SJCRH30 (cell line): ENCODE measurements around the gene AGAP1. TPM values are rescaled to one million over a fixed set of nuclear protein-coding genes. Genes with fewer than 3 reads are reported as not detected.
A peak's percentile ranks its signal among the peaks of the same experiment; 100 is the strongest.

ENCODE experiments used
- DNase-seq, 2 experiments: peaks; one replicate each; pipeline ENCODE4 v3.0.0-alpha.2; 2015 to 2020
- H3K27ac ChIP-seq: fragments of 250-450 bp; sonication (Bioruptor Pico); 2 replicates; pipeline ENCODE4 v1.5.1; 2020; ENCODE audit warnings: mild to moderate bottlenecking, moderate library complexity
- H3K27me3 ChIP-seq: fragments of 250-450 bp; sonication (Bioruptor Pico); 2 replicates; pipeline ENCODE4 v1.5.1; 2020; ENCODE audit warnings: mild to moderate bottlenecking, moderate library complexity
- H3K36me3 ChIP-seq: fragments of 250-450 bp; sonication (Bioruptor Pico); 2 replicates; pipeline ENCODE4 v1.5.1; 2020; ENCODE audit warnings: mild to moderate bottlenecking, moderate library complexity
- H3K4me1 ChIP-seq: fragments of 250-450 bp; sonication (Bioruptor Pico); 2 replicates; pipeline ENCODE4 v1.5.1; 2020; ENCODE audit warnings: mild to moderate bottlenecking, moderate library complexity
- H3K4me3 ChIP-seq: fragments of 250-450 bp; sonication (Bioruptor Pico); 2 replicates; pipeline ENCODE4 v1.5.1; 2020; ENCODE audit warnings: mild to moderate bottlenecking, moderate library complexity
- H3K9me3 ChIP-seq: fragments of 250-450 bp; sonication (Bioruptor Pico); replicated peaks from 2 replicates; pipeline ENCODE4 v1.5.1; 2020; ENCODE audit warnings: mild to moderate bottlenecking, moderate library complexity
- total RNA-seq: library from RNA; depleted of rRNA; stranded (reverse); fragments of >200 nt; shearing (Covaris generic); gene quantifications from 2 replicates; pipeline ENCODE4 v1.2.3, GENCODE V29; 2014

Gene AGAP1
- total RNA-seq, 1 experiment from 2014 or later, result 27.8 TPM

DNA sequence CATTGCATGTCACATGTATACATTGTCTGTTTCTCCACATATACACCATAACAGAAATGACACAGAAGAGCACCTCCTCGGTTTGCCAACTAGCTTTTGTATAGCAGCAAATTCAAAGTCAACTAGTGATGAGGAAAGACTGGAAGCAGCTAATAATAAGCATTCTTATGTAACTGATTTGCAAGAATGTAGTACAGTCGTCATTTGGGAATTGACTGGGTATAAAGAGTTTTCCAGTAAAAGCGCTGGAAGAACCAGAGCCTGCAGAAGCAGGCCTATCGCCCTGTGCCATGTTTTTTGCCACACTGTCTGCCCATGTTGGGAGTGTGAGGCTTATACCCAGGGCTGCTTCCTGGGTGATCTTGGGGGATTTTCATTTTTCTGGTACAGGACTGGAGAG lies 363.8 kb downstream of the AGAP1 start:
- Histone ChIP-seq H3K36me3 (peaks cover 1% of the 10 kb centered on the region; the same call in 1 of the 2 replicates), H3K4me1 (no peaks in the 10 kb centered on the region), H3K9me3 (no peaks in the 10 kb centered on the region), H3K27ac (no peak overlapping the region), H3K27me3 (no peaks in the 10 kb centered on the region), H3K4me3 (no peak overlapping the region)
- no peak for DNase-seq

GRCh38 chr2:235858881-235859280 lies 365.0 kb downstream of the AGAP1 start:
- no peak overlapping the region for H3K4me3 ChIP-seq
- H3K27me3 ChIP-seq, result no peaks in the 10 kb centered on the region
- no peaks in the 10 kb centered on the region for H3K9me3 ChIP-seq
- no peaks in the 10 kb centered on the region for H3K4me1 ChIP-seq
- H3K27ac ChIP-seq, result no peak overlapping the region
- DNase-seq, result no peak
- H3K36me3 ChIP-seq, result peaks cover 4% of the 10 kb centered on the region; the same call in 1 of the 2 replicates

DNA sequence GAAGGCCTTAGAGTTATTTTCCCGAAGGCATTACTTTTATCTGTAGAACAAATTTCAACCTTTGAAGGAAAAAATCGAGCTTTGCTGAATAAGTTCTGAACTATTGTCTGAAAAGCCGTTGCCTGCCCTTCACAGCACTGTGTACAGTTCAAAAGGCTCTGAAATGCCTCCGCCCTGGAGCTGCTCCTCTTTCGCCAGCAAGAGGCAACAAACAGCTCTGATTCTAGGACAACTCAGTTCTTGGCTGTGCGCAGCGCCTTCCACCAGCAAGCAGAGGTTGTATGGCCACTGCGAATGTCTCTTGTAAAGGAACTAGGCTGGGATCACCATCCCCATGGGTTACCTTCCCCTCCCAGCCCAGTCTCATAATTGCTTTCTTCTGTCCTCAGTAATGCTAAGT lies 365.8 kb downstream of the AGAP1 start:
- DNase-seq, result no peak
- no peak overlapping the region for H3K27ac ChIP-seq

GRCh38 chr2:235860111-235860510 lies 366.3 kb downstream of the AGAP1 start:
- no peaks in the 10 kb centered on the region for H3K9me3 ChIP-seq
- H3K36me3 ChIP-seq, result peaks cover 4% of the 10 kb centered on the region; the same call in 1 of the 2 replicates
- no peak for DNase-seq
- no peaks in the 10 kb centered on the region for H3K27me3 ChIP-seq
- H3K27ac ChIP-seq, result no peak overlapping the region
- H3K4me3 ChIP-seq, result no peak overlapping the region
- H3K4me1 ChIP-seq, result no peaks in the 10 kb centered on the region

More for the DNA sequence above, 365.8 kb downstream of the AGAP1 start:
- no peaks in the 10 kb centered on the region for H3K27me3 ChIP-seq
- no peaks in the 10 kb centered on the region for H3K9me3 ChIP-seq
- peaks cover 4% of the 10 kb centered on the region; the same call in 1 of the 2 replicates for H3K36me3 ChIP-seq
- H3K4me3 ChIP-seq, result no peak overlapping the region
- no peaks in the 10 kb centered on the region for H3K4me1 ChIP-seq

DNA sequence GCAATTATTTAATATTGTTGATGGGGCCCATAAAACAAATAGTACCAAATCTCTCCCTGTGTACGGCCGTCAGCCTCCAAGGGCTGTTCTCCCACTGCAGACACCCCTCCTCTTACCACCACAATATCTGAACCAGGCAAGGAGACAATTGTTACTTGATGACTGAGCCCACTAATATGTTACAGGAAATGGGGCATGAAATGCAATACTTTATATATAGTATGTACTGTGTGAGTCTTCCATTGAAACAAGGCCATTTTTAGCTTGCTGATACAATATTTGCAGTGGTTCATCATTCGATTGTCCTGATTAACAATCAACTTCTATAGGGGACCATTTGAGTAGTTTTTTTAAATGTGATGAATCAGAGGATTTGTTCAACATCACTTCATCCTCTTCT lies 367.0 kb downstream of the AGAP1 start:
- H3K36me3 ChIP-seq, result peaks cover 4% of the 10 kb centered on the region; the same call in 1 of the 2 replicates
- no peak for DNase-seq
- H3K27ac ChIP-seq, result no peak overlapping the region
- H3K9me3 ChIP-seq, result no peaks in the 10 kb centered on the region
- H3K4me1 ChIP-seq, result no peaks in the 10 kb centered on the region
- H3K27me3 ChIP-seq, result no peaks in the 10 kb centered on the region
- no peak overlapping the region for H3K4me3 ChIP-seq

GRCh38 chr2:235861383-235861782 lies 367.5 kb downstream of the AGAP1 start:
- Histone ChIP-seq H3K27me3 (no peaks in the 10 kb centered on the region), H3K4me3 (no peak overlapping the region), H3K9me3 (no peaks in the 10 kb centered on the region), H3K36me3 (peaks cover 4% of the 10 kb centered on the region; the same call in 1 of the 2 replicates), H3K27ac (no peak overlapping the region), H3K4me1 (no peaks in the 10 kb centered on the region)
- DNase-seq, result no peak

- Histone ChIP-seq H3K9me3 (no peaks in the 10 kb centered on the region), H3K4me3 (no peak overlapping the region), H3K36me3 (peaks cover 4% of the 10 kb centered on the region; the same call in 1 of the 2 replicates), H3K27me3 (no peaks in the 10 kb centered on the region), H3K4me1 (no peaks in the 10 kb centered on the region), H3K27ac (no peak overlapping the region)
- no peak for DNase-seq
Measured at GRCh38 chr2:235863414-235863813, 369.6 kb downstream of the AGAP1 start.

GRCh38 chr2:235864302-235864701 lies 370.5 kb downstream of the AGAP1 start:
- Histone ChIP-seq H3K4me1 (no peaks in the 10 kb centered on the region), H3K27ac (no peak overlapping the region), H3K36me3 (peaks cover 4% of the 10 kb centered on the region; the same call in 1 of the 2 replicates), H3K9me3 (no peaks in the 10 kb centered on the region), H3K4me3 (no peak overlapping the region), H3K27me3 (no peaks in the 10 kb centered on the region)
- no peak for DNase-seq

DNA sequence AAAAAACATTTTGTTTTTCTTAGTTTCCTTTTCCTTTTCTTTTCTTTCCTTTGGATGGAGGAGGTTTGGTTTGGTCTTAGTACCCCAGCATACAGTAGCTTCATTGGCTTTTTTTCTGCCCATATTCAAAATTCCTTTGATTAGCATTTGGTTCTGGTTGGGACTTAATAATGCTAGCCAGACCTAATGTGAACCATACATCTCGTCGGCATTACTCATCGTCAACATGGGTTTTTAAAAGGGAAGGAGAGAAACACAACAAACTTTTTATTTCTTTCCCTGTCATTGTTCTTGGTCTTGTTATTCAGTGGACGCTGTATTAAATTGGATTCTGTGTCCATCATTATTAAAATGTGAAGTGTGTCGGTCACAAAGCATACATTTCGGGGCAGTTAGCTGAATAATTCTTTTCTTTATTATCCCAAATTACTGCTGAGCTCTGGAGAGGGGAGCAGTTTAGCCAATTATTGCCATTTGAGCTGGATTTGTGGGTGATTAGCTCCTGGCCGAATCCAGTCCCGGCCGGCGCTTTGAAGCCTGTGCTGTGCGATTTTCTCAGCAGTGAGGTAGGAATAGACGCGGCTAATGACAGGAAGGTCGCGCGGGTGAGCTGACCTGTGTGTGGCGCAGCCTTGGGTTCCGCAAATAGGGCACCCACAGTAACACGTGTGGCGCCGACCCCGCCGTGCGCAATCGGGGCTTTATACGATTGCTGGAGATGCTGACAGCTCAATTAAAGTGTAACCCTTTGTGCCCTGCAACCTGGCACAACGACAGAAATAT lies 371.1 kb downstream of the AGAP1 start:
- Histone ChIP-seq H3K4me3 (no peak overlapping the region), H3K36me3 (peaks cover 4% of the 10 kb centered on the region; the same call in 1 of the 2 replicates), H3K4me1 (no peaks in the 10 kb centered on the region), H3K27me3 (no peaks in the 10 kb centered on the region), H3K27ac (no peak overlapping the region), H3K9me3 (no peaks in the 10 kb centered on the region)
- no peak for DNase-seq

DNA sequence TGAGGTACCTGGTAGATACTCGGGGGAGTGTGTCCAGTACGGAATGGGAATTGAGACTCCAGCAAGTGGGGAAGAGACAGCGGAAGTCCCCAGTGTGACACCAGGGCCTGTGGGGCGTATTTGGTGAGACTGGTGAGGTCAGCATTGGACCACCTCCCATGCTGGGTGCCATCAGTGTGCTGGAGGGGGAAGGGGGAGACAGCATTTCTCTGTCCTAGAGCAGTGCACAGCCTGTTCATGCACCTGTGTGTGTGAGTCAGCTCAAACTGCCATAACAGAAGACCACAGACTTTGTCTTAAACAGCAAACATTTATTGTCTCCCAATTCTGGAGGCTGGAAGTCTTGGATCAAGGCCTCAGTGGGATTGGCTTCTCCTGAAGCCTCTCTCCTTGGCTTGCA lies 372.5 kb downstream of the AGAP1 start:
- Histone ChIP-seq H3K4me3 (no peak overlapping the region), H3K36me3 (peaks cover 4% of the 10 kb centered on the region; the same call in 1 of the 2 replicates), H3K27ac (no peak overlapping the region), H3K27me3 (no peaks in the 10 kb centered on the region), H3K9me3 (0 out of 2 replicates have a peak, but pooled peaks cover 5% of the 10 kb centered on the region), H3K4me1 (no peaks in the 10 kb centered on the region)
- peak in 1 of 2 experiments; percentile 23 for DNase-seq

DNA sequence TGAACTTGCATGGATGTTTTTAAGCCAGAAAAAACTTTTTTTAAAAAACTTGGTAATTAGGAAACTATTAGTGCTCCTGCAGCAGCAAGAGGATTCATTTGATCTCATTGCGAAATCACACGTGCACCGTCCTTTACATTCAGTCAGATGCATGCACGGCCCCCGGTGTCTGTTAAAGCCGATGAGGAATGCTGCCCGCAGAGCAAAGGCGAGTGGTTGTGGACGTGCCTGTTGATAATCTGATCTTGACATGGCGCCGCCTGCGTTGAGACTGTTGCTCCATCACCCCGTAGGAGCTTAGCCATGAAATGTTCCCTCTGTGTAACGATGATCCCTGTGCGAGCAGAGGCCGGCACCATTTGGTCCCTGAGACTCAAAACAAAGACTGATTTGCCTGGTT lies 374.4 kb downstream of the AGAP1 start:
- no peaks in the 10 kb centered on the region for H3K27me3 ChIP-seq
- H3K4me1 ChIP-seq, result no peaks in the 10 kb centered on the region
- no peaks in the 10 kb centered on the region for H3K36me3 ChIP-seq
- 0 out of 2 replicates have a peak, but pooled peaks cover 5% of the 10 kb centered on the region for H3K9me3 ChIP-seq
- no peak for DNase-seq
- no peak overlapping the region for H3K4me3 ChIP-seq
- H3K27ac ChIP-seq, result no peak overlapping the region

- DNase-seq, result no peak
Measured at GRCh38 chr2:235868645-235869044, 374.8 kb downstream of the AGAP1 start.

GRCh38 chr2:235870515-235870914 lies 376.7 kb downstream of the AGAP1 start:
- Histone ChIP-seq H3K27ac (no peak overlapping the region), H3K9me3 (0 out of 2 replicates have a peak, but pooled peaks cover 5% of the 10 kb centered on the region), H3K27me3 (no peaks in the 10 kb centered on the region), H3K36me3 (no peaks in the 10 kb centered on the region), H3K4me3 (no peak overlapping the region), H3K4me1 (no peaks in the 10 kb centered on the region)
- DNase-seq, result no peak

More at GRCh38 chr2:235868645-235869044, 374.8 kb downstream of the AGAP1 start:
- no peak overlapping the region for H3K27ac ChIP-seq
- no peak overlapping the region for H3K4me3 ChIP-seq
- no peaks in the 10 kb centered on the region for H3K27me3 ChIP-seq
- no peaks in the 10 kb centered on the region for H3K4me1 ChIP-seq
- no peaks in the 10 kb centered on the region for H3K36me3 ChIP-seq
- H3K9me3 ChIP-seq, result 0 out of 2 replicates have a peak, but pooled peaks cover 5% of the 10 kb centered on the region

GRCh38 chr2:235876099-235876679 lies 382.3 kb downstream of the AGAP1 start:
- H3K9me3 ChIP-seq, result no peaks in the 10 kb centered on the region
- no peak overlapping the region for H3K27ac ChIP-seq
- no peak overlapping the region for H3K4me3 ChIP-seq
- DNase-seq, result no peak
- H3K36me3 ChIP-seq, result no peaks in the 10 kb centered on the region
- H3K4me1 ChIP-seq, result no peaks in the 10 kb centered on the region
- H3K27me3 ChIP-seq, result no peaks in the 10 kb centered on the region

- no peaks in the 10 kb centered on the region for H3K27me3 ChIP-seq
- H3K27ac ChIP-seq, result no peak overlapping the region
- no peaks in the 10 kb centered on the region for H3K9me3 ChIP-seq
- H3K4me1 ChIP-seq, result no peaks in the 10 kb centered on the region
- H3K4me3 ChIP-seq, result no peak overlapping the region
- H3K36me3 ChIP-seq, result no peaks in the 10 kb centered on the region
- DNase-seq, result no peak
Measured at GRCh38 chr2:235877275-235877802, 383.5 kb downstream of the AGAP1 start.
